Measurements from ENCODE around the gene EMC10.

The EMC10 gene

GRCh38 chr19:50480281-50481111 is 4.2 kb downstream of the EMC10 start:
- DNase-seq, result no peak

GRCh38 chr19:50481351-50482149 is 5.2 kb downstream of the EMC10 start:
- DNase-seq, result no peak

GRCh38 chr19:50482271-50482855 is 6.1 kb downstream of the EMC10 start:
- no peak for DNase-seq

GRCh38 chr19:50482916-50483315 is 6.6 kb downstream of the EMC10 start:
- no peak for DNase-seq

- DNase-seq, result no peak
Observed at GRCh38 chr19:50485284-50485955, 9.1 kb downstream of the EMC10 start.

- no peak for DNase-seq
Observed at GRCh38 chr19:50486823-50487515, 10.7 kb downstream of the EMC10 start.

GRCh38 chr19:50488389-50489194 is 12.3 kb downstream of the EMC10 start:
- no peak for DNase-seq

- no peak for DNase-seq
Observed at GRCh38 chr19:50489461-50490011, 13.2 kb downstream of the EMC10 start.

GRCh38 chr19:50490411-50490811 is 14.1 kb downstream of the EMC10 start:
- DNase-seq, result no peak

- no peak for DNase-seq
Observed at GRCh38 chr19:50490991-50491472, 14.7 kb downstream of the EMC10 start.

- DNase-seq, result no peak
Observed at GRCh38 chr19:50492303-50493052, 16.2 kb downstream of the EMC10 start.

- no peak for DNase-seq
Observed at GRCh38 chr19:50493171-50493570, 16.9 kb downstream of the EMC10 start.

- DNase-seq, result no peak
Observed at GRCh38 chr19:50494186-50495019, 18.1 kb downstream of the EMC10 start.

GRCh38 chr19:50495020-50495531 is 18.8 kb downstream of the EMC10 start:
- no peak for DNase-seq

- no peak for DNase-seq
Observed at GRCh38 chr19:50496189-50497021, 20.1 kb downstream of the EMC10 start.

- no peak for DNase-seq
Observed at GRCh38 chr19:50497022-50497405, 20.7 kb downstream of the EMC10 start.

- DNase-seq, result no peak
Observed at GRCh38 chr19:50498219-50499056, 22.1 kb downstream of the EMC10 start.
